K562 (cell line): ENCODE data around the gene GOLGA2. TPM values are rescaled to one million over a fixed set of nuclear protein-coding genes. Genes with fewer than 3 reads are reported as not detected.

Experiments
- ATAC-seq: fragments of 200-7000 bp; cut with Tn5 transposase; 3 replicates; pipeline ENCODE4 v1.9.1; 2020; ENCODE audit warnings: moderate library complexity
- BruUV-seq: library from RNA; stranded (reverse); fragments of 400-500 nt; replicated peaks from 2 replicates; lab custom pipeline; 2021; lab: Mats Ljungman, UMichigan
- CTCF ChIA-PET: fragments of 300-600 bp; formaldehyde crosslinking; extraction: SDS; loops from one replicate; lab custom pipeline; 2021; ENCODE audit warnings: low intra/inter-chr PET ratio; lab: Yijun Ruan, JAX
- POLR2A ChIA-PET: fragments of 300-600, 350-650 bp; sonication (Branson Sonifier 250); formaldehyde crosslinking; extraction: SDS; loops from one replicate; lab custom pipeline; 2021; ENCODE audit warnings: antibody characterized with exemption, inconsistent platforms; lab: Yijun Ruan, JAX
- DNase-seq, 4 experiments: peaks; one replicate each; pipeline versions ENCODE4 v3.0.0 to v3.0.0-alpha.2; 2011 to 2018; ENCODE audit warnings: low spot score in 3 of 4, mixed read lengths in 3 of 4; ENCODE audit errors: extremely low read depth in 1 of 4
- FAIRE-seq: peaks from 2 replicates; lab custom pipeline; 2011; peaks lifted over from hg19 to GRCh38; lab: Jason Lieb, UNC
- H2AFZ ChIP-seq: 2 replicates; pipeline ENCODE4 v1.6.0; 2011; ENCODE audit warnings: low read depth, low read length, control low read depth, inconsistent platforms
- H3K27ac ChIP-seq: fragments of 200-600 bp; 3 replicates; pipeline ENCODE4 v1.8.0; 2011; ENCODE audit warnings: low read depth, mild to moderate bottlenecking, control low read depth, inconsistent platforms, low read length, moderate library complexity, mixed read lengths; ENCODE audit errors: extremely low read depth
- H3K27me3 ChIP-seq, 2 experiments: fragments of 300-600 bp in 1 of 2; 2 replicates in 1 of 2; 3 replicates in 1 of 2; pipeline versions ENCODE4 v1.6.0 to v1.8.0; 2011; ENCODE audit warnings: inconsistent platforms in 2 of 2, low read length in 2 of 2, mild to moderate bottlenecking in 1 of 2, mixed read lengths in 1 of 2, moderate library complexity in 1 of 2; ENCODE audit not compliant: control insufficient read depth in 2 of 2, insufficient read depth in 2 of 2
- H3K36me3 ChIP-seq: fragments of 300-600 bp; 3 replicates; pipeline ENCODE4 v1.8.0; 2011; ENCODE audit warnings: mild to moderate bottlenecking, low read length, inconsistent platforms; ENCODE audit not compliant: control insufficient read depth, insufficient read depth
- H3K4me1 ChIP-seq, 2 experiments: fragments of 200-600 bp in 1 of 2; replicated peaks in 1 of 2; 2 replicates in 1 of 2; 3 replicates in 1 of 2; pipeline versions ENCODE4 v1.5.1 to v1.8.0; 2011; ENCODE audit warnings: inconsistent platforms in 2 of 2, low read length in 2 of 2, mild to moderate bottlenecking in 1 of 2, mixed read lengths in 1 of 2, moderate library complexity in 1 of 2; ENCODE audit not compliant: control insufficient read depth in 2 of 2, insufficient read depth in 2 of 2
- H3K4me2 ChIP-seq: 2 replicates; pipeline ENCODE4 v1.6.1; 2011; ENCODE audit warnings: low read length, control low read depth, inconsistent platforms, mixed read lengths; ENCODE audit not compliant: insufficient read depth
- H3K4me3 ChIP-seq: fragments of 200-600 bp; sonication (generic), shearing (Covaris generic); 2 replicates; pipeline ENCODE4 v1.5.1; 2016; ENCODE audit warnings: control low read depth, inconsistent platforms
- H3K79me2 ChIP-seq: fragments of 200-600 bp; 3 replicates; pipeline ENCODE4 v1.8.0; 2011; ENCODE audit warnings: low read length, inconsistent platforms; ENCODE audit not compliant: control insufficient read depth, insufficient read depth
- H3K9ac ChIP-seq, 2 experiments: 2 replicates each; pipeline versions ENCODE4 v1.6.0 to v1.6.1; 2011; ENCODE audit warnings: low read depth in 2 of 2, low read length in 2 of 2, control low read depth in 1 of 2, inconsistent platforms in 1 of 2, mild to moderate bottlenecking in 1 of 2, mixed read lengths in 1 of 2; ENCODE audit not compliant: insufficient read depth in 1 of 2
- H3K9me1 ChIP-seq: one replicate; pipeline ENCODE4 v1.6.0; 2011; ENCODE audit warnings: inconsistent platforms, mild to moderate bottlenecking, low read length, moderate library complexity; ENCODE audit not compliant: control insufficient read depth, insufficient read depth
- H3K9me3 ChIP-seq: replicated peaks from 2 replicates; pipeline ENCODE4 v1.5.1; 2011; ENCODE audit warnings: low read depth, low read length, inconsistent platforms; ENCODE audit not compliant: control insufficient read depth, insufficient read depth
- H4K20me1 ChIP-seq: replicated peaks from 2 replicates; pipeline ENCODE4 v1.6.1; 2011; ENCODE audit warnings: low read length, inconsistent platforms, mixed read lengths; ENCODE audit not compliant: control insufficient read depth, insufficient read depth
- CHCHD3 ChIP-seq: fragments of 250-450 bp; sonication (Bioruptor Pico); IDR thresholded peaks from 2 replicates; pipeline ENCODE4 v2.1.2; 2022; ENCODE audit warnings: mild to moderate bottlenecking
- GTF2F1 ChIP-seq: IDR thresholded peaks from 2 replicates; pipeline ENCODE4 v1.6.1; 2011; ENCODE audit warnings: low read depth, low read length, improper control_type of control experiment
- THAP12 ChIP-seq: fragments of 250-450 bp; sonication (Bioruptor Pico); IDR thresholded peaks from 2 replicates; pipeline ENCODE4 v1.9.0; 2021; ENCODE audit warnings: mild to moderate bottlenecking, inconsistent platforms
- WGBS: fragments of 100-300 bp; shearing (Covaris generic); methylation state at CpG from one replicate; pipeline ENCODE4 v1.1.6; 2016; ENCODE audit warnings: low coverage, mixed read lengths; ENCODE audit not compliant: insufficient coverage; ENCODE audit errors: missing lambda C conversion rate; 5-methylcytosine and 5-hydroxymethylcytosine counted together
- in situ Hi-C: fragments of 300-500 bp; cut with MboI; formaldehyde crosslinking; loops from 4 replicates; pipeline ENCODE4 v1.15.0; 2018; ENCODE audit warnings: inconsistent platforms, mixed read lengths
- intact Hi-C: fragments of 100-400 bp; cut with micrococcal nuclease; formaldehyde crosslinking; loops from 2 replicates; pipeline ENCODE4 v1.14.2; 2022
- polyA plus RNA-seq, 8 experiments: library from polyadenylated mRNA; depleted of rRNA in 4 of 8; stranded (reverse) in 5 of 8; unstranded in 3 of 8; fragments of >200 nt; fragmentation: Nextera tagmentation in 2 of 8; fragmentation: Illumina TruSeq in 1 of 8; extraction: Ambion mirVana in 2 of 8; extraction: Trizol in 1 of 8; gene quantifications; 2 replicates each; pipeline versions ENCODE4 v1.2.1 to v1.2.3, GENCODE V29; 2011 to 2014; ENCODE audit warnings: inconsistent platforms in 1 of 8, missing spikeins in 1 of 8
- total RNA-seq, 7 experiments: library from RNA; depleted of rRNA in 6 of 7; stranded (reverse); fragments of >200 nt in 6 of 7; fragmentation: Illumina TruSeq in 2 of 7; extraction: Trizol in 2 of 7; gene quantifications; 2 replicates each; pipeline versions ENCODE4 v1.2.1 to v1.2.3, GENCODE V29; 2011 to 2021; ENCODE audit warnings: low replicate concordance in 1 of 7

The GOLGA2 gene
- total and polyA plus RNA-seq, 9 of the 15 experiments (the other 6 are each of a cell fraction or from before 2014, with no cell fraction given): 15.7 to 138 (median 76.0) TPM

GRCh38 chr9:128271512-128271911 lies 4.3 kb downstream of the GOLGA2 start:
- TF ChIP-seq CHCHD3 (CRISPR knock-in tag) (no peak), GTF2F1 (no peak), THAP12 (CRISPR knock-in tag) (0 out of 2 replicates have a peak, but pooled peaks have one; percentile 31)
- no peak for FAIRE-seq
- Histone ChIP-seq H3K4me2 (no peak overlapping the region), H4K20me1 (peaks cover 3% of the 10 kb centered on the region; the same call in 1 of the 2 replicates), H3K79me2 (peaks cover 31% of the 10 kb centered on the region), H3K9me3 (no peaks in the 10 kb centered on the region), H3K27ac (no peak overlapping the region), H3K4me1 (peaks cover 12 to 17% of the 10 kb centered on the region in 2 experiments; a peak in 4 of 5 replicates), H3K9me1 (peaks cover 11% of the 10 kb centered on the region), H2AFZ (no peak overlapping the region), H3K4me3 (no peak overlapping the region), H3K9ac (no peak overlapping the region), H3K36me3 (peaks cover 77% of the 10 kb centered on the region), H3K27me3 (no peaks in the 10 kb centered on the region)
- WGBS: 82% methylated on average over 5 of the region's 5 CpGs
- no peak for ATAC-seq
- ChIA-PET POLR2A (interaction anchor here (0.9 to 4.6 kb wide), 3 partner anchors 14 to 82 kb away, joined by 3 to 37 read pairs (median 3); no protein-coding TSS in a partner anchor), CTCF (no interaction called here)
- no TSS peak for BruUV-seq
- DNase-seq: peak in 2 of 4 experiments; percentile 18 to 19
- in situ Hi-C loops (no loop called here), intact Hi-C loops (loop anchor here (10.0 kb wide), 2 partner anchors 147 to 413 kb away; partner anchors contain the start of genes PTGES2 and SET)
